ENCODE results near the gene CHID1. TPM values are rescaled to one million over a fixed set of nuclear protein-coding genes. Genes with fewer than 3 reads are reported as not detected.

The CHID1 gene
- total and polyA plus RNA-seq, 2 of the 4 experiments (the other 2 are of a cell fraction): 34.2 to 121 TPM

GRCh38 chr11:850775-851763, 59.5 kb downstream of the CHID1 start:
- in situ Hi-C loops (cut with MboI; ENCODE audit: low sequenced_read_pairs) (no loop called here), dilution Hi-C loops (cut with HindIII; ENCODE audit: low sequenced_read_pairs, unreplicated experiment) (no loop called here), intact Hi-C loops (cut with micrococcal nuclease) (no loop called here)
- Histone ChIP-seq H3K27ac (ENCODE audit: insufficient read depth, low read length) (no peak overlapping the region), H3K4me3 (ENCODE audit: insufficient read depth, low read depth, low read length) (no peak overlapping the region; the same call in 1 of the 2 replicates), H3K79me1 (ENCODE audit: low read depth in 1 of 2, low read length in 2 of 2) (peaks cover 11 to 84% of the 10 kb centered on the region in 2 experiments), H3K56ac (ENCODE audit: extremely low read depth, insufficient read depth, low read length) (no peak overlapping the region), H3K27me3 (ENCODE audit: control insufficient read depth, insufficient read depth, low read length) (no peaks in the 10 kb centered on the region), H3K9me3 (ENCODE audit: control insufficient read depth, insufficient read depth, low read length) (no peaks in the 10 kb centered on the region), H2AK9ac (replicated peaks; ENCODE audit: low read depth, low read length, poor library complexity) (peak overlapping the region; percentile 70), H3K36me3 (ENCODE audit: control insufficient read depth, insufficient read depth, low read length) (peaks cover 12% of the 10 kb centered on the region; the same call in 1 of the 2 replicates), H2BK120ac (ENCODE audit: low read depth, low read length) (no peak overlapping the region), H2BK15ac (ENCODE audit: low read depth, low read length) (no peak overlapping the region), H2BK5ac (ENCODE audit: low read depth, low read length, poor library complexity, severe bottlenecking) (no peak overlapping the region), H2BK20ac (ENCODE audit: low read depth, low read length) (no peak overlapping the region), H3K9ac (ENCODE audit: low read depth, low read length) (no peak overlapping the region), H2AFZ (replicated peaks; ENCODE audit: low read length, poor library complexity) (peak overlapping the region; percentile 41), H3K18ac (ENCODE audit: low read depth, low read length) (no peak overlapping the region), H3K4me2 (ENCODE audit: low read depth, low read length) (no peak overlapping the region; the same call in 1 of the 2 replicates), H3K4ac (ENCODE audit: low read depth, low read length) (no peak overlapping the region), H3K23ac (ENCODE audit: low read depth, low read length) (no peak overlapping the region), H4K91ac (ENCODE audit: insufficient read depth, low read depth, low read length) (no peak overlapping the region), H3K4me1 (ENCODE audit: control insufficient read depth, insufficient read depth, low read length) (peaks cover 24% of the 10 kb centered on the region), H4K8ac (ENCODE audit: low read depth in 2 of 2, low read length in 2 of 2) (no peak overlapping the region), H3K14ac (replicated peaks; ENCODE audit: low read depth, low read length) (no peak overlapping the region), H2AK5ac (ENCODE audit: low read depth, low read length) (no peak overlapping the region), H4K5ac (ENCODE audit: low read depth, low read length) (no peak overlapping the region), H4K20me1 (ENCODE audit: insufficient read depth, low read length) (peaks cover 68% of the 10 kb centered on the region), H3K9me1 (ENCODE audit: insufficient read depth, low read length) (peaks cover 5% of the 10 kb centered on the region; the same call in 1 of the 2 replicates)
- TF ChIP-seq POLR2A (IDR thresholded peaks at IDR 0.05; ENCODE audit: low read depth, low read length) (no peak), MAFK (IDR thresholded peaks at IDR 0.05; ENCODE audit: low read depth, low read length) (no peak), SMC3 (IDR thresholded peaks at IDR 0.05; ENCODE audit: low read depth, low read length) (no peak), RCOR1 (IDR thresholded peaks at IDR 0.05; ENCODE audit: insufficient replicate concordance, low read length) (no peak), CTCF (conservative IDR thresholded peaks at IDR 0.05; ENCODE audit: low read depth, low read length) (no peak), MXI1 (IDR thresholded peaks at IDR 0.05; ENCODE audit: borderline replicate concordance, low read depth, low read length) (no peak), RFX5 (IDR thresholded peaks at IDR 0.05; ENCODE audit: low read depth, low read length) (no peak), RAD21 (IDR thresholded peaks at IDR 0.05; ENCODE audit: low read length) (0 out of 2 replicates have a peak, but pooled peaks have one; percentile 9)
- BruUV-seq (replicated peaks): no TSS peak
- POLR2A ChIA-PET (ENCODE audit: unreplicated experiment): no interaction called here
- 90% methylated on average over 2 of the region's 28 CpGs; no CpG with 5 or more reads in 1 of the 2 experiments for WGBS, 2 experiments (ENCODE audit: extremely low coverage in 2 of 2, insufficient read length in 1 of 2)
- CTCF ChIA-PET: no interaction called here
- ATAC-seq (ENCODE audit: low read depth) (no peak), DNase-seq (no peak)
